Trophoblast cell (in vitro differentiated cells and primary cell): ENCODE measurements around the gene TOMM34. TPM values are rescaled to one million over a fixed set of nuclear protein-coding genes. Genes with fewer than 3 reads are reported as not detected.

ENCODE experiments used
- DNase-seq, 2 donors: peaks; one replicate each; pipeline ENCODE4 v3.0.0-alpha.2; 2016
- H2AFZ ChIP-seq: 2 replicates; pipeline ENCODE4 v1.6.1; 2013; ENCODE audit warnings: low read length, moderate library complexity, mild to moderate bottlenecking; ENCODE audit not compliant: insufficient read depth, poor library complexity
- H2AK5ac ChIP-seq: 2 replicates; pipeline ENCODE4 v1.6.1; 2013; ENCODE audit warnings: mild to moderate bottlenecking, low read length
- H2BK120ac ChIP-seq: 2 replicates; pipeline ENCODE4 v1.6.1; 2013; ENCODE audit warnings: low read length, mild to moderate bottlenecking, moderate library complexity; ENCODE audit not compliant: insufficient read depth, poor library complexity
- H2BK12ac ChIP-seq: 2 replicates; pipeline ENCODE4 v1.6.1; 2013; ENCODE audit warnings: mild to moderate bottlenecking, low read length, moderate library complexity
- H2BK5ac ChIP-seq: 2 replicates; pipeline ENCODE4 v1.6.1; 2013; ENCODE audit warnings: low read length, low read depth, moderate library complexity, mild to moderate bottlenecking; ENCODE audit not compliant: poor library complexity
- H3K14ac ChIP-seq: 2 replicates; pipeline ENCODE4 v1.6.1; 2013; ENCODE audit warnings: mild to moderate bottlenecking, low read length
- H3K18ac ChIP-seq: 2 replicates; pipeline ENCODE4 v1.6.1; 2013; ENCODE audit warnings: mild to moderate bottlenecking, low read length
- H3K23ac ChIP-seq: 2 replicates; pipeline ENCODE4 v1.6.1; 2013; ENCODE audit warnings: low read length
- H3K27ac ChIP-seq: 2 replicates; pipeline ENCODE4 v1.5.1; 2013; ENCODE audit warnings: low read depth, mild to moderate bottlenecking, inconsistent platforms, low read length, moderate library complexity
- H3K27me3 ChIP-seq: 2 replicates; pipeline ENCODE4 v1.6.1; 2013; ENCODE audit warnings: inconsistent platforms, mild to moderate bottlenecking, low read length, moderate library complexity; ENCODE audit not compliant: insufficient read depth
- H3K36me3 ChIP-seq, 2 experiments: 1 replicate in 1 of 2; 2 replicates in 1 of 2; pipeline ENCODE4 v1.6.1; 2013; ENCODE audit warnings: low read length in 2 of 2, mild to moderate bottlenecking in 2 of 2, moderate library complexity in 1 of 2; ENCODE audit not compliant: insufficient read depth in 2 of 2, control insufficient read depth in 1 of 2
- H3K4ac ChIP-seq: 2 replicates; pipeline ENCODE4 v1.6.1; 2013; ENCODE audit warnings: low read depth, mild to moderate bottlenecking, low read length, moderate library complexity
- H3K4me1 ChIP-seq, 2 experiments: 1 replicate in 1 of 2; 2 replicates in 1 of 2; pipeline ENCODE4 v1.6.1; 2013; ENCODE audit warnings: low read length in 2 of 2, mild to moderate bottlenecking in 2 of 2, moderate library complexity in 1 of 2; ENCODE audit not compliant: insufficient read depth in 2 of 2, control insufficient read depth in 1 of 2
- H3K4me2 ChIP-seq: 2 replicates; pipeline ENCODE4 v1.6.1; 2013; ENCODE audit warnings: inconsistent platforms, mild to moderate bottlenecking, low read length, moderate library complexity
- H3K4me3 ChIP-seq: 2 replicates; pipeline ENCODE4 v1.5.1; 2013; ENCODE audit warnings: mild to moderate bottlenecking, low read depth, low read length, inconsistent platforms
- H3K79me1 ChIP-seq: one replicate; pipeline ENCODE4 v1.6.1; 2013; ENCODE audit warnings: low read length
- H3K79me2 ChIP-seq: 2 replicates; pipeline ENCODE4 v1.6.1; 2013; ENCODE audit warnings: low read length, mild to moderate bottlenecking; ENCODE audit not compliant: control insufficient read depth, insufficient read depth, poor library complexity
- H3K9ac ChIP-seq: 2 replicates; pipeline ENCODE4 v1.6.1; 2013; ENCODE audit warnings: mild to moderate bottlenecking, low read length
- H3K9me3 ChIP-seq: 2 replicates; pipeline ENCODE4 v1.6.1; 2013; ENCODE audit warnings: low read depth, mild to moderate bottlenecking, control low read depth, inconsistent platforms, low read length; ENCODE audit not compliant: insufficient read depth
- H4K12ac ChIP-seq: 2 replicates; pipeline ENCODE4 v1.6.1; 2013; ENCODE audit warnings: low read depth, mild to moderate bottlenecking, low read length, moderate library complexity
- H4K8ac ChIP-seq: 2 replicates; pipeline ENCODE4 v1.6.1; 2013; ENCODE audit warnings: low read depth, mild to moderate bottlenecking, low read length, moderate library complexity
- H4K91ac ChIP-seq: one replicate; pipeline ENCODE4 v1.6.1; 2013; ENCODE audit warnings: low read depth, mild to moderate bottlenecking, low read length, moderate library complexity
- WGBS: extraction: QIAGEN DNeasy Blood & Tissue Kit; methylation state at CpG from one replicate; pipeline ENCODE4 v1.1.7; 2013; ENCODE audit warnings: missing lambda C conversion rate; ENCODE audit not compliant: insufficient read length, insufficient coverage; ENCODE audit errors: extremely low coverage; 5-methylcytosine and 5-hydroxymethylcytosine counted together
- polyA plus RNA-seq: library from polyadenylated mRNA; stranded (reverse); fragments of 200-250 nt; gene quantifications from 2 replicates; pipeline ENCODE4 v1.2.3, GENCODE V29; 2013

TOMM34 gene
- polyA plus RNA-seq: 40.4 and 42.2 TPM in 2 replicates

- H3K79me2 ChIP-seq: peaks cover 4% of the 10 kb centered on the region
- H3K23ac ChIP-seq: no peak within 1 kb of the TSS
- peaks cover 6 to 10% of the 10 kb centered on the region in 2 experiments for H3K36me3 ChIP-seq
- peak within 1 kb of the TSS; percentile 68 for H3K18ac ChIP-seq
- H3K27me3 ChIP-seq: no peaks in the 10 kb centered on the region
- peak within 1 kb of the TSS; percentile 64 for H3K27ac ChIP-seq
- no peak within 1 kb of the TSS for H2BK12ac ChIP-seq
- H3K14ac ChIP-seq: peak within 1 kb of the TSS; percentile 84
- H3K4ac ChIP-seq: peak within 1 kb of the TSS; percentile 67
- H3K79me1 ChIP-seq: peaks cover 7% of the 10 kb centered on the region
- peak within 1 kb of the TSS; percentile 74 for H3K4me2 ChIP-seq
- peak within 1 kb of the TSS; percentile 81 for H3K9ac ChIP-seq
- H2AK5ac ChIP-seq: no peak within 1 kb of the TSS
- H4K8ac ChIP-seq: peak within 1 kb of the TSS; percentile 85
- peak within 1 kb of the TSS; percentile 67 for H2BK120ac ChIP-seq
- DNase-seq: peak; percentile 92 to 96
- H2AFZ ChIP-seq: peak within 1 kb of the TSS; percentile 75
- no peak within 1 kb of the TSS for H4K12ac ChIP-seq
- no peaks in the 10 kb centered on the region for H3K9me3 ChIP-seq
- H3K4me3 ChIP-seq: peak within 1 kb of the TSS; percentile 84
- H4K91ac ChIP-seq: peak within 1 kb of the TSS; percentile 74
- WGBS: no CpG with 5 or more reads among the region's 60 CpGs
- peaks cover 2 to 17% of the 10 kb centered on the region in 2 experiments for H3K4me1 ChIP-seq
- H2BK5ac ChIP-seq: peak within 1 kb of the TSS; percentile 37
These were observed at the start of gene TOMM34 for GRCh38 chr20:44960103-44960852. Gene TOMM34, minus strand, starts transcription at chr20:44960397. Its CDS starts 64 bp downstream, at chr20:44960333.

GRCh38 chr20:45008521-45009049 is 48.4 kb upstream of the TOMM34 start:
- no peak overlapping the region for H3K4me3 ChIP-seq
- H4K91ac ChIP-seq: no peak overlapping the region
- H2BK5ac ChIP-seq: no peak overlapping the region
- no peaks in the 10 kb centered on the region for H3K9me3 ChIP-seq
- H3K4me1 ChIP-seq: peaks cover 0 to 2% of the 10 kb centered on the region in 2 experiments
- no peak overlapping the region for H3K9ac ChIP-seq
- H3K14ac ChIP-seq: no peak overlapping the region
- H3K79me2 ChIP-seq: no peaks in the 10 kb centered on the region
- H2AK5ac ChIP-seq: no peak overlapping the region
- no peak overlapping the region for H2AFZ ChIP-seq
- no peak overlapping the region for H3K4ac ChIP-seq
- no peak overlapping the region for H4K12ac ChIP-seq
- no peak overlapping the region for H3K4me2 ChIP-seq
- H2BK12ac ChIP-seq: no peak overlapping the region
- no peak overlapping the region for H2BK120ac ChIP-seq
- no peaks in the 10 kb centered on the region for H3K79me1 ChIP-seq
- peaks cover 0 to 4% of the 10 kb centered on the region in 2 experiments for H3K36me3 ChIP-seq
- no peak overlapping the region for H3K18ac ChIP-seq
- DNase-seq: no peak
- no peaks in the 10 kb centered on the region for H3K27me3 ChIP-seq
- H4K8ac ChIP-seq: no peak overlapping the region
- H3K27ac ChIP-seq: no peak overlapping the region
- H3K23ac ChIP-seq: no peak overlapping the region

- Histone ChIP-seq H3K9ac (no peak overlapping the region), H3K4me3 (no peak overlapping the region), H3K18ac (no peak overlapping the region), H3K36me3 (peaks cover 9 to 19% of the 10 kb centered on the region in 2 experiments), H2AFZ (no peak overlapping the region), H3K9me3 (no peaks in the 10 kb centered on the region), H2BK5ac (no peak overlapping the region), H3K27ac (no peak overlapping the region), H3K4me2 (no peak overlapping the region), H3K4me1 (no peaks in the 10 kb centered on the region), H4K8ac (no peak overlapping the region), H2BK120ac (no peak overlapping the region), H3K23ac (no peak overlapping the region), H4K91ac (no peak overlapping the region), H3K14ac (no peak overlapping the region), H3K79me2 (no peaks in the 10 kb centered on the region), H2BK12ac (no peak overlapping the region), H2AK5ac (no peak overlapping the region), H4K12ac (no peak overlapping the region), H3K4ac (no peak overlapping the region), H3K79me1 (no peaks in the 10 kb centered on the region), H3K27me3 (no peaks in the 10 kb centered on the region)
- WGBS: no CpG with 5 or more reads among the region's 5 CpGs
- no peak for DNase-seq
These were observed 37.5 kb upstream of the TOMM34 start for GRCh38 chr20:44997668-44998067.

DNA sequence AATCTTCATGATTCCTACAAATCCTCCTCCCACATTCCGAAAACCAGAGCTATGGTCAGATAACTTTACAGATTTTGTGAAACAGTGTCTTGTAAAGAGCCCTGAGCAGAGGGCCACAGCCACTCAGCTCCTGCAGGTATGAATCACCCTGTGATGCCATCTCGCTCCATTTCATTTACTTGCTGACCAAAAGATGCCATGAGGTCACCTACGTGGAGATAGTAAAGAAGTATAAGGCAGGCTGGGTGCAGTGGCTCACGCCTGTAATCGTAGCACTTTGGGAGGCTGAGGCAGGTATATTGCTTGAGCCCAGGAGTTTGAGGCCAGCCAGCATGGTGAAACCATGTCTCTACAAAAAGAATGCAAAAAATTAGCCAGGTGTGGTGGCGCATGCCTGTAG is 37.0 kb upstream of the TOMM34 start:
- WGBS: no CpG with 5 or more reads among the region's 6 CpGs
- Histone ChIP-seq H3K18ac (no peak overlapping the region), H3K36me3 (peaks cover 10 to 19% of the 10 kb centered on the region in 2 experiments), H3K14ac (no peak overlapping the region), H3K27me3 (no peaks in the 10 kb centered on the region), H3K79me1 (no peaks in the 10 kb centered on the region), H3K4me2 (no peak overlapping the region), H3K79me2 (no peaks in the 10 kb centered on the region), H2BK12ac (no peak overlapping the region), H2BK120ac (no peak overlapping the region), H2AK5ac (no peak overlapping the region), H3K4me3 (no peak overlapping the region), H3K9me3 (no peaks in the 10 kb centered on the region), H3K27ac (no peak overlapping the region), H2BK5ac (no peak overlapping the region), H2AFZ (no peak overlapping the region), H3K23ac (no peak overlapping the region), H4K8ac (no peak overlapping the region), H4K91ac (no peak overlapping the region), H4K12ac (no peak overlapping the region), H3K9ac (no peak overlapping the region), H3K4ac (no peak overlapping the region), H3K4me1 (no peaks in the 10 kb centered on the region)
- peak; percentile 91 to 95 for DNase-seq
